ENCODE measurements around the gene TBC1D5.

Gene TBC1D5

GRCh38 chr3:17577796-17578520 is 164.5 kb downstream of the TBC1D5 start:
- peak overlapping the region; percentile 2 for H3K4me2 ChIP-seq (ENCODE audit: low read depth, low read length, poor library complexity, severe bottlenecking)
- H3K9me3 ChIP-seq (ENCODE audit: insufficient read depth, low read depth, low read length): no peaks in the 10 kb centered on the region
- peaks cover 51% of the 10 kb centered on the region for H3K4me1 ChIP-seq (ENCODE audit: insufficient read depth, low read length, poor library complexity, severe bottlenecking)
- H3K36me3 ChIP-seq (ENCODE audit: insufficient read depth, low read length): no peaks in the 10 kb centered on the region
- TF ChIP-seq CTCF (conservative IDR thresholded peaks at IDR 0.05; ENCODE audit: low read length) (no peak), EZH2phosphoT487 (IDR thresholded peaks at IDR 0.05; ENCODE audit: borderline replicate concordance) (no peak)
- H3K9ac ChIP-seq (ENCODE audit: low read depth, low read length, poor library complexity, severe bottlenecking): no peak overlapping the region
- H3K79me2 ChIP-seq (ENCODE audit: insufficient read depth, low read length): peaks cover 41% of the 10 kb centered on the region
- no peaks in the 10 kb centered on the region for H3K27me3 ChIP-seq (ENCODE audit: insufficient read depth, low read length, poor library complexity, severe bottlenecking)
- H2AFZ ChIP-seq (ENCODE audit: low read length): no peak overlapping the region
- no peak overlapping the region for H3K4me3 ChIP-seq (ENCODE audit: low read length, poor library complexity, severe bottlenecking)
- peaks cover 12% of the 10 kb centered on the region; the same call in 1 of the 2 replicates for H3F3A ChIP-seq (ENCODE audit: low read depth)
- no peaks in the 10 kb centered on the region for H3K9me2 ChIP-seq (replicated peaks; ENCODE audit: low read depth, low read length)
- peaks cover 13% of the 10 kb centered on the region for H4K20me1 ChIP-seq (ENCODE audit: insufficient read depth, low read length, poor library complexity, severe bottlenecking)

GRCh38 chr3:17573396-17573795 is 169.0 kb downstream of the TBC1D5 start:
- H3K4me3 ChIP-seq (ENCODE audit: low read length, poor library complexity, severe bottlenecking): no peak overlapping the region
- H3K27me3 ChIP-seq (ENCODE audit: insufficient read depth, low read length, poor library complexity, severe bottlenecking): no peaks in the 10 kb centered on the region
- no peaks in the 10 kb centered on the region for H3F3A ChIP-seq (ENCODE audit: low read depth)
- peaks cover 11% of the 10 kb centered on the region for H4K20me1 ChIP-seq (ENCODE audit: insufficient read depth, low read length, poor library complexity, severe bottlenecking)
- TF ChIP-seq CTCF (conservative IDR thresholded peaks at IDR 0.05; ENCODE audit: low read length): no peak
- no peaks in the 10 kb centered on the region for H3K9me2 ChIP-seq (replicated peaks; ENCODE audit: low read depth, low read length)
- no peaks in the 10 kb centered on the region for H3K36me3 ChIP-seq (ENCODE audit: insufficient read depth, low read length)
- no peak overlapping the region for H2AFZ ChIP-seq (ENCODE audit: low read length)
- no peak overlapping the region for H3K9ac ChIP-seq (ENCODE audit: low read depth, low read length, poor library complexity, severe bottlenecking)
- H3K79me2 ChIP-seq (ENCODE audit: insufficient read depth, low read length): peaks cover 36% of the 10 kb centered on the region
- H3K4me1 ChIP-seq (ENCODE audit: insufficient read depth, low read length, poor library complexity, severe bottlenecking): peaks cover 26% of the 10 kb centered on the region
- no peaks in the 10 kb centered on the region for H3K9me3 ChIP-seq (ENCODE audit: insufficient read depth, low read depth, low read length)
- H3K4me2 ChIP-seq (ENCODE audit: low read depth, low read length, poor library complexity, severe bottlenecking): no peak overlapping the region

- H3K9me2 ChIP-seq (replicated peaks; ENCODE audit: low read depth, low read length): no peaks in the 10 kb centered on the region
- no peak overlapping the region for H3K4me2 ChIP-seq (ENCODE audit: low read depth, low read length, poor library complexity, severe bottlenecking)
- no peaks in the 10 kb centered on the region for H3F3A ChIP-seq (ENCODE audit: low read depth)
- peaks cover 11% of the 10 kb centered on the region for H3K4me1 ChIP-seq (ENCODE audit: insufficient read depth, low read length, poor library complexity, severe bottlenecking)
- H2AFZ ChIP-seq (ENCODE audit: low read length): no peak overlapping the region
- H3K4me3 ChIP-seq (ENCODE audit: low read length, poor library complexity, severe bottlenecking): no peak overlapping the region
- peaks cover 31% of the 10 kb centered on the region for H3K79me2 ChIP-seq (ENCODE audit: insufficient read depth, low read length)
- H3K36me3 ChIP-seq (ENCODE audit: insufficient read depth, low read length): no peaks in the 10 kb centered on the region
- H4K20me1 ChIP-seq (ENCODE audit: insufficient read depth, low read length, poor library complexity, severe bottlenecking): peaks cover 8% of the 10 kb centered on the region
- H3K27me3 ChIP-seq (ENCODE audit: insufficient read depth, low read length, poor library complexity, severe bottlenecking): no peaks in the 10 kb centered on the region
- no peak overlapping the region for H3K9ac ChIP-seq (ENCODE audit: low read depth, low read length, poor library complexity, severe bottlenecking)
- H3K9me3 ChIP-seq (ENCODE audit: insufficient read depth, low read depth, low read length): no peaks in the 10 kb centered on the region
- TF ChIP-seq EZH2phosphoT487 (IDR thresholded peaks at IDR 0.05; ENCODE audit: borderline replicate concordance): no peak
- no peak for TF ChIP-seq CTCF (conservative IDR thresholded peaks at IDR 0.05; ENCODE audit: low read length)
Observed at GRCh38 chr3:17571686-17572085, 170.7 kb downstream of the TBC1D5 start.

All from Loucy (cell line).